Measurements from ENCODE around the gene DNAJC17. TPM values are rescaled to one million over a fixed set of nuclear protein-coding genes. Genes with fewer than 3 reads are reported as not detected.

The DNAJC17 gene
- total RNA-seq, 1 experiment from 2014 or later: 34.5 TPM

DNA sequence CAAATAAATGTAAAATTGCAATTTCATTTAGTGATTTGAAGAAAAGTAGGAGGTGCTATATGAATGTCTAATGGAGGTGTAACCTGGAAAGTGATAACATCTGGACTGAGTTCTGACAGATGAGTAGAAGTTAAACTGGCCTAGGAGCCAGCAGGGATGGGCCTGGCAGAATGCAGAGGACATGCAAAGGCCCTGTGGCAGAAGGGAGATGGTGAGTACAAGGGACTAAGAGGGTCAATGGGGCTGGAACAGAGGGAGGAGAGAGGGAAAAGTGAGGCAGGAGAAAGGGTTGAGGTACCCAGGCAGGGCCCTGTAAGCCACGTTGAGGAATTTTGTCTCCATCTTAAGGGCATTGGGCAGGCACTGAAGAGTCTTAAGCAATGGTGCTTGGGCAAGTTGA lies 24.6 kb upstream of the DNAJC17 start:
- ChIA-PET POLR2A (ENCODE audit: low non-redundant PET) (no interaction called here), CTCF (no interaction called here)

GRCh38 chr15:40830884-40831283 lies 23.6 kb upstream of the DNAJC17 start:
- ChIA-PET POLR2A (ENCODE audit: low non-redundant PET) (no interaction called here), CTCF (no interaction called here)
- intact Hi-C loops (cut with micrococcal nuclease; ENCODE audit: unreplicated experiment): no loop called here
- no peak overlapping the region for H3K4me3 ChIP-seq (ENCODE audit: low read depth, low read length, poor library complexity, severe bottlenecking)
- H3K9me3 ChIP-seq (ENCODE audit: low read depth, low read length, poor library complexity, severe bottlenecking): no peaks in the 10 kb centered on the region
- H3K36me3 ChIP-seq (ENCODE audit: insufficient read depth, low read length, poor library complexity, severe bottlenecking): no peaks in the 10 kb centered on the region
- H3K27me3 ChIP-seq (replicated peaks; ENCODE audit: insufficient read depth, low read depth, low read length, poor library complexity): no peaks in the 10 kb centered on the region
- no peak for TF ChIP-seq EZH2 (IDR thresholded peaks at IDR 0.05; ENCODE audit: borderline replicate concordance, low read depth, low read length, poor library complexity, severe bottlenecking)
- TF ChIP-seq, protein P1, sequence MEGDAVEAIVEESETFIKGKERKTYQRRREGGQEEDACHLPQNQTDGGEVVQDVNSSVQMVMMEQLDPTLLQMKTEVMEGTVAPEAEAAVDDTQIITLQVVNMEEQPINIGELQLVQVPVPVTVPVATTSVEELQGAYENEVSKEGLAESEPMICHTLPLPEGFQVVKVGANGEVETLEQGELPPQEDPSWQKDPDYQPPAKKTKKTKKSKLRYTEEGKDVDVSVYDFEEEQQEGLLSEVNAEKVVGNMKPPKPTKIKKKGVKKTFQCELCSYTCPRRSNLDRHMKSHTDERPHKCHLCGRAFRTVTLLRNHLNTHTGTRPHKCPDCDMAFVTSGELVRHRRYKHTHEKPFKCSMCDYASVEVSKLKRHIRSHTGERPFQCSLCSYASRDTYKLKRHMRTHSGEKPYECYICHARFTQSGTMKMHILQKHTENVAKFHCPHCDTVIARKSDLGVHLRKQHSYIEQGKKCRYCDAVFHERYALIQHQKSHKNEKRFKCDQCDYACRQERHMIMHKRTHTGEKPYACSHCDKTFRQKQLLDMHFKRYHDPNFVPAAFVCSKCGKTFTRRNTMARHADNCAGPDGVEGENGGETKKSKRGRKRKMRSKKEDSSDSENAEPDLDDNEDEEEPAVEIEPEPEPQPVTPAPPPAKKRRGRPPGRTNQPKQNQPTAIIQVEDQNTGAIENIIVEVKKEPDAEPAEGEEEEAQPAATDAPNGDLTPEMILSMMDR (conservative IDR thresholded peaks at IDR 0.05; ENCODE audit: low read depth, low read length): no peak
- no peak for DNase-seq (ENCODE audit: low spot score)
- BruUV-seq (replicated peaks): no TSS peak
- H3K4me1 ChIP-seq (ENCODE audit: insufficient read depth, low read length, poor library complexity, severe bottlenecking): no peaks in the 10 kb centered on the region
- no peak overlapping the region for H3K27ac ChIP-seq (ENCODE audit: low read depth, low read length, poor library complexity, severe bottlenecking)

More for the DNA sequence above, 24.6 kb upstream of the DNAJC17 start:
- BruUV-seq (replicated peaks): no TSS peak
- H3K27me3 ChIP-seq (replicated peaks; ENCODE audit: insufficient read depth, low read depth, low read length, poor library complexity): no peaks in the 10 kb centered on the region
- H3K36me3 ChIP-seq (ENCODE audit: insufficient read depth, low read length, poor library complexity, severe bottlenecking): no peaks in the 10 kb centered on the region
- intact Hi-C loops (cut with micrococcal nuclease; ENCODE audit: unreplicated experiment): no loop called here
- no peak overlapping the region for H3K4me3 ChIP-seq (ENCODE audit: low read depth, low read length, poor library complexity, severe bottlenecking)
- no peaks in the 10 kb centered on the region for H3K4me1 ChIP-seq (ENCODE audit: insufficient read depth, low read length, poor library complexity, severe bottlenecking)
- H3K9me3 ChIP-seq (ENCODE audit: low read depth, low read length, poor library complexity, severe bottlenecking): no peaks in the 10 kb centered on the region
- DNase-seq (ENCODE audit: low spot score): no peak
- no peak overlapping the region for H3K27ac ChIP-seq (ENCODE audit: low read depth, low read length, poor library complexity, severe bottlenecking)
- TF ChIP-seq EZH2 (IDR thresholded peaks at IDR 0.05; ENCODE audit: borderline replicate concordance, low read depth, low read length, poor library complexity, severe bottlenecking): no peak
- TF ChIP-seq, protein P1 (conservative IDR thresholded peaks at IDR 0.05; ENCODE audit: low read depth, low read length): no peak

GRCh38 chr15:40829115-40829514 lies 21.8 kb upstream of the DNAJC17 start:
- ChIA-PET POLR2A (ENCODE audit: low non-redundant PET) (no interaction called here), CTCF (interaction anchor here (0.7 kb wide), 1 partner anchor 239 kb away, joined by 4 read pairs; no protein-coding TSS in a partner anchor)
- no TSS peak for BruUV-seq (replicated peaks)
- TF ChIP-seq, protein P1 (conservative IDR thresholded peaks at IDR 0.05; ENCODE audit: low read depth, low read length): no peak
- TF ChIP-seq EZH2 (IDR thresholded peaks at IDR 0.05; ENCODE audit: borderline replicate concordance, low read depth, low read length, poor library complexity, severe bottlenecking): no peak
- no peak for DNase-seq (ENCODE audit: low spot score)
- Histone ChIP-seq H3K4me3 (ENCODE audit: low read depth, low read length, poor library complexity, severe bottlenecking) (no peak overlapping the region), H3K36me3 (ENCODE audit: insufficient read depth, low read length, poor library complexity, severe bottlenecking) (no peaks in the 10 kb centered on the region), H3K4me1 (ENCODE audit: insufficient read depth, low read length, poor library complexity, severe bottlenecking) (no peaks in the 10 kb centered on the region), H3K27ac (ENCODE audit: low read depth, low read length, poor library complexity, severe bottlenecking) (no peak overlapping the region), H3K9me3 (ENCODE audit: low read depth, low read length, poor library complexity, severe bottlenecking) (no peaks in the 10 kb centered on the region), H3K27me3 (replicated peaks; ENCODE audit: insufficient read depth, low read depth, low read length, poor library complexity) (no peaks in the 10 kb centered on the region)
- intact Hi-C loops (cut with micrococcal nuclease; ENCODE audit: unreplicated experiment): no loop called here

Measured in A673 (cell line).